Vagina (tissue), 2 donors: ENCODE results near the gene SCARB1.

Experiments used
- CTCF ChIP-seq, 3 experiments: fragments of 450-650 bp in 2 of 3; fragments of 200-600 bp in 1 of 3; sonication (generic) in 1 of 3; IDR thresholded peaks; one replicate each; pipeline ENCODE4 v1.5.1; 2017 to 2019; ENCODE audit warnings: antibody characterized with exemption in 3 of 3, mild to moderate bottlenecking in 2 of 3, moderate library complexity in 2 of 3
- POLR2A ChIP-seq, 2 donors: fragments of 450-650 bp; IDR thresholded peaks; one replicate each; pipeline ENCODE4 v1.6.1; 2017; ENCODE audit warnings: antibody characterized with exemption in 2 of 2, mild to moderate bottlenecking in 2 of 2, moderate library complexity in 2 of 2
- POLR2AphosphoS5 ChIP-seq, 2 donors: sonication (generic); formaldehyde crosslinking; IDR thresholded peaks; one replicate each; pipeline ENCODE4 v1.9.0; 2017; ENCODE audit warnings: antibody characterized with exemption in 2 of 2, mild to moderate bottlenecking in 2 of 2, low read depth in 1 of 2; ENCODE audit not compliant: insufficient read depth in 1 of 2

- TF ChIP-seq CTCF (IDR thresholded peaks at IDR 0.05) (no peak), POLR2AphosphoS5 (IDR thresholded peaks at IDR 0.05; ENCODE audit: insufficient read depth in 1 of 2, low read depth in 1 of 2) (peak in 1 of 2 donors; percentile 54), POLR2A (IDR thresholded peaks at IDR 0.05) (no peak)
Observed at GRCh38 chr12:124863416-124864325, at the start of gene SCARB1.
